COR-L47 (cell line): ENCODE data around the gene USP51.
"Not testable (repeated sequence)": the region's sequence is repeated elsewhere in the genome, so short reads cannot be mapped to it uniquely, and the experiment has no call there.

Experiments
- DNase-seq: peaks from one replicate; lab custom pipeline; 2025; lab: John Stamatoyannopoulos, UW

Gene USP51

GRCh38 chrX:55465108-55465507, 24.5 kb downstream of the USP51 start:
- DNase-seq, result not testable (repeated sequence)

GRCh38 chrX:55464050-55464449, 25.6 kb downstream of the USP51 start:
- DNase-seq, result not testable (repeated sequence)

DNA sequence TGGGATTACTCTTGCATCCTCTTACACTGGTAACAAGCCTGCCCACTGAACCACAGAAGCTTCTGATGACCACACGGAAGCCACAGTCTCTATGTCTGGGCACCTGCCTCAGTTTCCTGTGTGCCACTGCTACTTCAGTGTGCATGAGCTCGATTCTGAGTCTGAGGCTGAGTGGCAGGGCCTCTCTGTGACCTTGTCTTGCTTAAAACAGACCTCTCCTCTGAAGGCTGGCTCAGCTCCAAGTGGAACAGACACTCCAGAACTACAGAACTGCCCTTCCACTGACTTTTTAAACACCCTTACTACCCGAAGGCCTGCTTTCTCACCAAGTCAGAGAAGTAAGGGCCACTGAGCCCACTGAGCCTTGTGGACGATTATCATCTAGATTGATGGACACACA, 29.7 kb downstream of the USP51 start:
- DNase-seq, result not testable (repeated sequence)

DNA sequence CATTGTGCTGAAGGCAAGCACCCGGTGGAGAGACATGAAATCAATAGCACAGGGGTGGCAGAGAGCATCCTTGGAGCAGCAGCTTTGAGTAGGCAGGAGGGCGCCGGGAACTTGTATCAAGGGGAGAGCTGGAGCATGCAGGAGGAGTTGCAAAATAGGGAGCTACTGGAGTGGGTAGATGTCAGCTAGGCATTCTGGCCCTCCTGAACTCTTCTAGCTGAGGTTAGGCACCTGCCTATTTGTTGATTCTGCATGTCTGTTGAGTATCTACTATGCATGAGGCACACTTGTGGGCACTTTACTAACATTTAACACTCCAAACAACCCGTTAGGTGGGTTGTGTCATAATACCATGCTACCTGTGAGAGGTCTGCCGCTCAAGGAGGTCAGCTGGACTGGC, 30.2 kb downstream of the USP51 start:
- DNase-seq, result not testable (repeated sequence)

DNA sequence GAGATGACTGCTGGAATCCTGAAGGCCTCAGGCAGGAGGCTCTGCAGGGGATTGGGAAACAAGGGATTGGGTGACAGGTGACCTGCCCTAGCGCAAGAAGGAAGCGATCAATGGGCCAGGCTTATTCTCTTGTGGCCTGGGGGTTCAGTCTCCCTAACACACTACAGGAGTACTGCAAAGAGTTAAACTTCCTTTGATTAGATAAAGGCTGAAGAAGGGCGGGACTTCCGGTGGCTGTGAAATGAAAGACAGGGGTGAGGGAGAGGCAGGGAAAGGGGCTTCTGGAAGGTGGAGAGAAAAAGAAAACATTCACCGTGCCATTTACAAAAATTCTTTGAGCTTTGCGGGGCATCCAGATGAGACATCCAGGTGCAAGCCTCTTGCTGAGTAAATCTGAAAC, 33.9 kb downstream of the USP51 start:
- not testable (repeated sequence) for DNase-seq

DNA sequence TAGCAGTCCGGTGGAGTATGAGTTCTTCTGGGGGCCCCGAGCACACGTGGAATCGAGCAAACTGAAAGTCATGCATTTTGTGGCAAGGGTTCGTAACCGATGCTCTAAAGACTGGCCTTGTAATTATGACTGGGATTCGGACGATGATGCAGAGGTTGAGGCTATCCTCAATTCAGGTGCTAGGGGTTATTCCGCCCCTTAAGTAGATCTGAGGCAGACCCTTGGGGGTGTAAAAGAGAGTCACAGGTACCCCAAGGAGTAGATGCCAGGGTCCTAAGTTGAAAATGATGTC, 36.9 kb downstream of the USP51 start:
- no peak for DNase-seq

DNA sequence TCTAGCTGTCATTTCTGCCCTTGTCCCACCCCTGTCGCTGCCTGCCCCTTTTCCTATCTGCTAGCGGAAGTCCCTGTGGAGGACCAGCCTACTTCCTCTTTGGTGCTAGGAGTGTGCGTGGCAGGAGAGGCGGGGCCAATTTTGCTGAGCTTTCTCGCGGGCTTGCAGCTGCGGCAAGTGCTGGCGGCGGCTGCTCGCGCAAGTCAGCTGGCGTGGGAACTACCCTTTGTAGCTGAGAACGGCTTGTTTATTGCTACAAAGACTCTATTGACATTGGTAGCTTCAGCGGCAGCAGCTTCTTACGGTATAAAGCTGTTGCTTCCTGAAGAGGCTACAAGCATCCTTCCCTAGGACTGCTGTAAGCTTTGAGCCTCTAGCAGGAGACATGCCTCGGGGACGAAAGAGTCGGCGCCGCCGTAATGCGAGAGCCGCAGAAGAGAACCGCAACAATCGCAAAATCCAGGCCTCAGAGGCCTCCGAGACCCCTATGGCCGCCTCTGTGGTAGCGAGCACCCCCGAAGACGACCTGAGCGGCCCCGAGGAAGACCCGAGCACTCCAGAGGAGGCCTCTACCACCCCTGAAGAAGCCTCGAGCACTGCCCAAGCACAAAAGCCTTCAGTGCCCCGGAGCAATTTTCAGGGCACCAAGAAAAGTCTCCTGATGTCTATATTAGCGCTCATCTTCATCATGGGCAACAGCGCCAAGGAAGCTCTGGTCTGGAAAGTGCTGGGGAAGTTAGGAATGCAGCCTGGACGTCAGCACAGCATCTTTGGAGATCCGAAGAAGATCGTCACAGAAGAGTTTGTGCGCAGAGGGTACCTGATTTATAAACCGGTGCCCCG, 37.4 kb downstream of the USP51 start, which contains the start of gene MAGEH1:
Gene MAGEH1 (plus strand): TSS at position 138 of the 843 bp plus-strand sequence. CDS start 248 bp downstream, at position 386.
- peak; percentile 34 for DNase-seq

DNA sequence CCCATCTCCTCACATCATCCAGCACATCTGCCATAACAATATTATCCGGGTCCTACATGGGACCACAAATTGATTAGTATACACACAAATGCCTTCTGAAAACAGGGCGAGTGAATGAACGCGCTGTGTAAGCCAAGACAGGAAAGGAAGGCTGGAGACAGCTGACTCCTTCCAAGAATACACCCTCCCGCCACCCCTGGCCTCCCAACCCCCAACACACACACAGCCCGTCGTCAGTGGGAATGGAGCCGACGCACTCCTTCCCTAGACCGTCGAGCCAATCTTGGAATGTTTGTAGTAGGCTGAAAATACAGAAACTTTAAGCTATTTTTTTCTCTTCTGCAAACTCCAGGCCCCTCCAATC, 38.0 kb downstream of the USP51 start:
- DNase-seq, result no peak

- no peak for DNase-seq
Measured at GRCh38 chrX:55451141-55451540, 38.5 kb downstream of the USP51 start.

DNA sequence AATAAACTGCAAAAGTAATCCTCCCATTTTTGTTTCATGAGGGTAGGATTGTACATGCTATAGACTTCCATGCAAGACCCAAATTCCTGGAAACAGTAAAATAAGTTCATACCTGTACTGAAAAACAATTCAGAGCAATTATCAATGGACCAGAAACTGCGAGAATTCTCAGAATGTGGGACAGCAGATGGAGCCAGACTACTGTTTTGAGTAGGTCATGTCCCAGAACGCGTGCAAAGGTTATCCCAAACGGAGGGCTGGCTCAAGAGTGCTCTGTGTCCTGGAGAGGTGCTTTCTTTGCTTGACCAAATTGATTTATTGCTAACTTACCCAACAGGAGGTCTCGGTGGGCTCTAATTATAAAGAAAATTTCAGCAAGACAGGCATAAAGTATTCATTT, 39.4 kb downstream of the USP51 start:
- no peak for DNase-seq

GRCh38 chrX:55443468-55443867, 46.2 kb downstream of the USP51 start:
- not testable (repeated sequence) for DNase-seq
